GM18858 (cell line): ENCODE data around the gene PNRC1.
A peak's percentile ranks its signal among the peaks of the same experiment; 100 is the strongest.
"Not testable (repeated sequence)": the region's sequence is repeated elsewhere in the genome, so short reads cannot be mapped to it uniquely, and the experiment has no call there.

ENCODE experiments used
- ATAC-seq: cut with Tn5 transposase; IDR thresholded peaks from one replicate; pipeline ENCODE4 v1.9.1; 2021; ENCODE audit not compliant: unreplicated experiment

Gene PNRC1

DNA sequence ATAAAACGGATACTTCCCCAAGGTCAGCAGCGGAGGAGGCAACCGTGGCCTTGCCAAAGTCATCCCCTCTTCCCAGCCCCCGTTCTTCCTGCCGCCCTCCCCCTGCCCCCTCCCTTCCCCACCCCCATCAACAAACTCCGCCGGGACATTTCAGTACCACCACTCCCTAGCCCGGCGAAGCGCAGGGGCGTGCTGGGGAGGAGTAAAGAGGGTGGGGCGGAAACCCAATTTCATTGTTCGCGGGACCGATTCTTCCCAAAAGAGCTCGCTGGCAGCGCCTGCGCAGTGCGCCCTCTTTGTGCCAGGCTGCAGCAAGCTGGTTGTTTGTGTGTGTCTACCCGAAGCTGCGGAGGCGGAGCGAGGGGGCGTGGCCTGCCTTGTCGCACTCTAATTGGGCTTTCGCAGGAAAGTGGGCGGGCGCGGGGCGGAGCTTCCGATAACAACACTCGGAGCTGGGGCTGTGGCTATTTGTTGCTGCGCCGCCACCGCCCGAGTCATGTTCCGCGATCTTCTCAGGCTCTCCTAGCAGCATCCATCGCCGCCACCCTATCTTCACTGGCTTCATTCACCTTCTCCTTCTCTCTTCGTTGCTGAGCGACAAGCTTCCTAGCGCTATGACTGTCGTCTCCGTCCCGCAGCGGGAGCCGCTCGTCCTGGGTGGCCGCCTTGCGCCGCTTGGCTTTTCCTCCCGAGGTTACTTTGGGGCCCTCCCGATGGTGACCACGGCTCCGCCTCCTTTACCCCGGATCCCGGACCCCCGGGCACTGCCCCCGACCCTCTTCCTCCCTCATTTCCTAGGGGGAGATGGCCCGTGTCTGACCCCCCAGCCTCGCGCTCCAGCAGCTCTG is at the start of gene PNRC1:
Gene PNRC1 (plus strand): TSS at position 471 of the 848 bp plus-strand sequence. CDS start 144 bp downstream, at position 615.
- ATAC-seq, result peak; percentile 64

GRCh38 chr6:89032599-89032998 is 48.0 kb upstream of the PNRC1 start:
- no peak for ATAC-seq

GRCh38 chr6:89033461-89033860 is 47.1 kb upstream of the PNRC1 start:
- ATAC-seq, result no peak

DNA sequence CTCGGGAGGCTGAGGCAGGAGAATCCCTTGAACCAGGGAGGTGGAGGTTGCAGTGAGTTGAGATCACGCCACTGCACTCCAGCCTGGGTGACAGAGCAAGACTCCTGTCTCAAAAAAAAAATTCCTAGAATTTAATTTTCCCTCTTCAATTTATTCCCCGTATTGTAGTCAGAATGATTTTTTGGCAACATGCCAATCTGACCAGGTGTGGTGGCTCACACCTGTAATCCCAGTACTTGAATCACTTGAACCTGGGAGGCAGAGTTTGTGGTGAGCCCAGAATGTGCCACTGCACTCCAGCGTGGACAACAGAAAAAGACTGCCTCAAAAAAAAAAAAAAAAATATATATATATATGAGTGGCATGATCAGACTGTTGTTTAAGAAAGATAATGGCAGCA is 46.4 kb upstream of the PNRC1 start:
- not testable (repeated sequence) for ATAC-seq

DNA sequence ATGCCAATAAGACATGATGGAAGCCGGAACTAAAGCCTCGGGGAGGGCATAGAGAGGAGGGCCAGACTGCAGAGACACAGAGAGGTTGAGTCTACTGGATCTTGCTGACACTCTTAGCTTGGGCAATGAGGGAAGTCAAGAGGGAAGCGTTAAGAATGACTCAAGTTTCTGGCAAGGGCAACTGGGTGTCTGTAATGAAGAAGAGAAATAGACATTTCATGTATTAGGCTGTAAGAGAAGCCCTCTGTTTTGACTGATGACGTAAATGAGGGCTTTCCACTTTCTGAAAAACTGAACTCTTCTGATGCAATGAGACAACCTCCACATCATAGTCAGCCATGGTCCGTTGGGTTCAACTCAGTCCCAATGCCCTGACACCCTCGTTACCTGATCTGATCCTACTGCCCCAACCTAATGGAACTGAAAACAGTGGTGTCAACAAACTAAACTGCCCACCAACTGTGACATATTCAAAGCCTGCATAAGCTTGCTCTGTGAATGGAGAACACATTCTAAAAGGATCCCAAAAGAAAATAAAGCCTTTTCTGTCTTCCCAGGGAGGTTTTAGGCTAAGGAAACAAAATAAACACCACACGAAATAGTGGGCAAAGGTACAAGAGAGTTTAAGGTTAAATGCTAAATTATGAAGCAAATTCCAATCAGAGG is 45.8 kb upstream of the PNRC1 start:
- ATAC-seq, result no peak

- no peak for ATAC-seq
Measured at GRCh38 chr6:89035252-89036101, 45.1 kb upstream of the PNRC1 start.

DNA sequence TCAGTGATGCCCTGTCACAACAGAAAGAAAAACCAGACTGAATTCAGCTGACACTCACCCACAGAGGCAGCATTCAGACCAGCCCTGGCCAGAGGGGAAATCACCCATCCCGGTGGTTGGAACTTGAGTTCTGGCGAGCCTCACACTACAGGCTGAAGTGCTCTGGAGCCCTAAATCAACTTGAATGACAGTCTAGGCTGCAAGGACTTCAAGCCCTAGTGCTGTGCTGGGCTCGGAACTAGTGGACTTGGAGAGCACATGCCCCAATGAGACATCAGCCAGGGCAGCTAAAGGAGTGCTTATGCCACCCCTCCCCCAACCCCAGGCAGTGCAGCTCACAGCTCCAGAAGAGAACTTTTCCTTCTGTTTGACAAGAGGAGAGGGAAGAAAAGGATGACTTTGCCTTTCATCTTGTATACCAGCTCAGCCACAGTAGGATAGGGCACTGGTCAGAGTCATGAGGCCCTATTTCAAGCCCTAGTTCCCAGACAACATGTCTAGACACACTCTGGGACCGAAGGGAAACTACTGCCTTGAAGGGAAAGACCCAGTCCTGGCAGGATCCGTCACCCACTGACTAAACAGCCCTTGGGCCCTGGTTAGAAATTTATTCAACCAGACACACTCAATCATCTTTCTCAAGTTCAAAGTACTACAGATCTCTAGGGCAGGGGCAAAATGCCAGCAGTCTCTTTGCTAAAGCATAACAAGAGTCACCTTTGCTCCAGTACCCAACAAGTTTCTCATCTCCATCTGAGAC is 43.2 kb upstream of the PNRC1 start:
- ATAC-seq, result no peak

GRCh38 chr6:89037901-89038293 is 42.7 kb upstream of the PNRC1 start:
- ATAC-seq, result not testable (repeated sequence)

GRCh38 chr6:89042664-89043063 is 37.9 kb upstream of the PNRC1 start:
- ATAC-seq, result no peak

DNA sequence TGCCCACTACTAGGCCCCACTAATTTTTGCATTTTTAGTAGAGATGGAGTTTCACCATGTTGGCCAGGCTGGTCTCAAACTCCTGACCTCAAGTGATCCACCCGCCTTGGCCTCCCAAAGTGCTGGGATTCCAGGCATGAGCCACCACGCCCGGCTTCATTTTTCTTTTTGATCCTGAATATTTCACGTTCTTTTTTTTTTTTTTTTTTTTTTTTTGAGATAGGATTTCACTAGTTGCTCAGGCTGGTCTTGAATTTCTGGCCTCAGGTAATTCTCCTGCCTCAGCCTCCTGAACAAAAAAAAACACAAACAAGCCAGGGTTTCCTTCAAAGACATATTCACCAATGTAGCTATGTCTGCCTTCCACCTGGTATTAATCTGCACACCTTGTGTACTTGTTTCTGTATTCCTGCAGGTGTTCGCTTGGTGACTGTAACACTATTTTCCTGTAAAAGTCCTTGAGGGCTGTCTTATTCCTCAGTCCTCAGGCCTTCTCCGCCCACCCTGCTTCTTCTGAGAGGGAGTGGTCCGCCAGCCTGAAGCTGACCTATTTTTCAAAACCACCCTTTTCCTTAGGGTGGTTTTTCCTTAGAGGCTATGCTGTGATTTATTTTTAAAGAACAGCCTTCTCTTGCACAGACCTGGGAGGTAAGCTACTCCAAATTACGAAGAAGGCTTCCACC is 36.1 kb upstream of the PNRC1 start:
- ATAC-seq, result no peak

- ATAC-seq, result peak; percentile 42
Measured at GRCh38 chr6:89045011-89045387, 35.6 kb upstream of the PNRC1 start.

GRCh38 chr6:89045576-89045975 is 35.0 kb upstream of the PNRC1 start:
- no peak for ATAC-seq

- no peak for ATAC-seq
Measured at GRCh38 chr6:89047473-89047872, 33.1 kb upstream of the PNRC1 start.

DNA sequence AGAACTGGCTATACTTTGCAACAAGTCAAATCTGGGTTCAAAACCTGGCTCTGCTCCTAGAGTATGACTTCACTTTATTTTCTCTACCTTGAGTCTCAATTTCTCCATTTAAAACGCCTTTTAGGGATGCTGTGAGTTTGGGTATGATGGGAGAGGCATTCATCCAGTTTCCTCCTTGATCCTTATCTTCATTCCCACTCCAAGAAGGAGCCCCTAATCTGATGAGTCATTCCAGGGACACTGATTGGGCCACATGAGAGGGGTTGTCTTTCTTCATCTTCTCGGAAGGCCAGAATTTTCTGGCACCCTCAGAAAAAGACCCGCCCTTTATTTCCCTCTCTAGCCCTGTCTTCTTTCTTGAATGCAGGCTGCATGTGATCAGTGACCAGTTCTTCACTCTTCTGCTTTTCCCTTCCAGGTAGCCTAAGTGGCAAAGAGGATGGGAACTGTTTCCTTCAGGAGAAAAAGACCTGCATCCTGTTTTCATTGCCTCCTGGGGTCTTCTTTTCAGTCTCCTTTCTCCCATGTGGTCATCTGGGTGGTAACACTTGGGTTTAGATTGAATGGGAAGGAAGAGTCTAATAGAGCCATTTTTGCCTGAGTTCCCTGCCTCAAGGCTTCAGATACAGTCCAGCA is 32.1 kb upstream of the PNRC1 start:
- no peak for ATAC-seq

DNA sequence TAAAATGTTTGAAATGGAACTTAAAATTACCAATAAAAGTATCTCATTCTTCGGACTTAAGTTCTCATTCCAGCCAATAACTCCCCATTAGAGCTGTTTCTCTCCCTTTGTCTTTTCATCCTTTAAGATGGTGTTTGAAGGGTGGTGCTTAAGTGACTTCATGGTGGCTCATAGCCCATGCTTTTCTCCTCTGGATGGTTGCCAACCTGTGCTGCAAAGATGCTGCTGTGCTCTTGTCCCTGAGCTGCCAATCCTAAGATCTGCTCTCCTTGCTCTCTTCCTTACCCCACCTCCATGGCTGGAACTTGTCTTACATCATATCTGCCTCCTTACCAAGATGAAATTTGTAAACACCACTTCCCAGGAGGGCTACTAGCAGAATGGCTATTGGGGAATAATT is 31.6 kb upstream of the PNRC1 start:
- no peak for ATAC-seq

GRCh38 chr6:89050155-89050554 is 30.4 kb upstream of the PNRC1 start:
- ATAC-seq, result no peak

DNA sequence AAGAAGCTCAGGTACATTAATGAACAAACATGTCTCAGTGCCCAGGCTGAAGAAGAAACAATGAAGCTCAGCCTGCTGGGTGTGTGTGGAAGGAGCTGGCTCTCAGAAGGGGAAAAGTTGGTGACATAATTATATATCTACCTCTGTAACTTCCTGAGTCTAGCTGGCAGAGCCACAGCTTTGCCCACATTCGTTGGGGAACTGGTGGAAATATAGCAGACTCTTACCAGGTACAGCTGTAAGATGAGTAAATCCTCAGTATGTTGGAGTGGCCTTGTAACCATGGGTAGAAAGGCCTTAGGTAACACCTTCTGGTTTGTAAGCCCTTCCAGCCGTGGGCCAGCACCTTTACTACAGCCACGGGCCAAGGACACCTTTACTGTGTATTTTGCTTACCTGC is 29.9 kb upstream of the PNRC1 start:
- ATAC-seq, result no peak

DNA sequence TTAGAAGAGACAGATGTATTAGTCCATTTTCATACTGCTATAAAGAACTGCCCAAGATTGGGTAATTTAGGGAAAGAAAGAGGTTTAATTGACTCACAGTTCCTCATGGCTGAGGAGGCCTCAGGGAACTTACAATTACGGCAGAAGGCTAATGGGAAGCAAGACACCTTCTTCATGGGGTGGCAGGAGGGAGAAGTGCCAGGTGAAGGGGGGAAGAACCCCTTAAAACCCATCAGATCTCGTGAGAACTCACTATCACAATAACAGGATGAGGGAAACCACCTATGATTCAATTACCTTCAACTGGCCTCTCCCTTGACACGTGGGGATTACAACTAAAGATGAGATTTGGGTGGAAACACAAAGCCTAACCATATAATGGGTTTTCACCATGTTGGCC is 28.9 kb upstream of the PNRC1 start:
- no peak for ATAC-seq

- ATAC-seq, result no peak
Measured at GRCh38 chr6:89054208-89054607, 26.3 kb upstream of the PNRC1 start.

DNA sequence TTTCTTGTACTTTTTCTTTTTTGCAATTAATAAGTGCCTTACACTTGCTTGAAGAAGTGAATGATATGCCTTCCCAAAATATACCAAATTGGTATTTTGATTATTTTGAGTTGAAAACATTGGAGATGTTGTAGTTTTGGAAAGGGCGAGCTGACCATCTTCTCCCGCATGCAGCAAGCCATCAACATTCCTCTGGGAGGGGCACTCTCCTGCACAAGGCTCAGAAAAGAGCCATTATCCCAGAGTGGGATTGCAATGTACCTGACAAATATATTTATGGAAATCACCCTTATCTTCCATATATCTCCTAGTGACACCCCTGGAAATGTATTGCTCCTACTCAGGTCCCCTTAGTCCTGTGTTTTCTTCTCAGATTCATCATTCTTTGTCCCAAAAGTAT is 22.8 kb upstream of the PNRC1 start:
- ATAC-seq, result no peak
